GM18873 (cell line): Measurements from ENCODE around the gene LTA.

ENCODE experiments used
- ATAC-seq: cut with Tn5 transposase; IDR thresholded peaks from one replicate; pipeline ENCODE4 v1.9.1; 2021; ENCODE audit warnings: mild to moderate bottlenecking, moderate library complexity, moderate number of reproducible peaks; ENCODE audit not compliant: unreplicated experiment, low FRiP score

Gene LTA

DNA sequence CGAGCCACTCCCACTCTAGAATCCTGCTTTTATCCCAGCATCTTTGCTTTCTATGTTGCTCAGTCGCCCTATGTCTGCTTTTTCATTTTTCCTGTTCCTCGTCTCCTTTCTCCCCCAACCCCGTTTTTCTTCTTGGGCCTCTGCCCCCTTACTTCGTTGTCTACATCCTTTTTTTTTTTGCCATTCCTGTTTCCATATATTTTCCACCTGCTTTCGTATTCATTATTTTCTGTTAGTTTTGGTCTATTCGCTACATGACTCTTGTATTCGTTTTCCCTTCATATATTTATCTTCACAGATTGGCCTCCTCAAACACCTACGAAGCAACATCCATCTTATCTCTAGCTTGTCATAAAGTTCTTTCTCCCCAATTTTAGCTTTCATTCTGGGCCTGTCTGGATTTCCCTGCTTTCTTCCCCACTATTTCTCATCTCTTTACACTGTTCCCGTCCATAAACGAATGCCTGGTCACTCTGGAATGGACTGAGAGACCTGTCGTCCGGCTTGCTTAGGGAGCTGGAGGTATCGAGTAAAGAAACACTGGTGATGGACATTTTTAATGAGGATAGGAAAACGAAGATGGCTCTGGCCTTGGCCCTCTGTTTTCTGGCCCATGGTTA lies 49.3 kb downstream of the LTA start:
- no peak for ATAC-seq

DNA sequence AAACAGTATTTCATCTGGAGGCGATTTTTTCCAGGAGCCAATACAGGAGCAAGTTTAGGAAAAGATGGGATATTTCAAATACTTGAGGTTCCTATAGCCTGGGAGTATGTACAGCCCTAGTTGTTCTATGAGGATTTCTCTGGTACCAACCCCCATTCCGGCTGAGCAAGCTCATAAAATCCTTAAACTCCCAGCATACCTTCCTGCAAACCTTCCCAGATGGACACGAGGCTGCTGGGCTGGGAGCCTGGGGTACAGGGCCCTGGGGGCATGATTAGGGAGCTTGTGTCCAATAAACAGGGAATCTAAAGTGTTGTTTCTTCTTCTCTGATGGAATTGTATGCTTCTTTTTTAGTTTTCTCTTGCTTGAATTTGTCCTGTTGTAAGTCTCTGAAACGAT lies 49.9 kb downstream of the LTA start:
- ATAC-seq, result no peak

DNA sequence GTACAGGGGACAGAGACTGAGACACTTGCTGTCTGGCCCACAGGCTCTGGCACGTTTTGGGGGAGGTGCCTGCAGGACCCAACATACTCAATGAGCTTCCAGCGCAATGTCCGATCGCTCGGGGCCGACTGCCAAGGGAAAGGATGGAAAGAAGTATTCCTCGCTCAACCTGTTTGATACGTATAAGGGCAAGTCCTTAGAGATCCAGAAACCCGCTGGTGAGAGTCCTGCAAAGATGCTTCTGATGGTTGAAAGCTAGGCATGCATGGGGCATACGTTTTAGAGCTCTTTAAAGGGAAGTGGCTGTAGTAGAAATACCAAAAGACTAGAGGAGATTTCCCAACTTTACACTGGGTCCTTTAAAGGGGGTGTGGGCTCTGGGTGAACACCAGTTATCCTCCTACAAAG lies 50.6 kb downstream of the LTA start:
- ATAC-seq, result no peak
